AG20443 (cell line): ENCODE measurements around the gene NR3C1.

ENCODE experiments used
- DNase-seq: peaks from one replicate; pipeline ENCODE4 v3.0.0; 2012; ENCODE audit warnings: low spot score, mixed read lengths

NR3C1 gene

DNA sequence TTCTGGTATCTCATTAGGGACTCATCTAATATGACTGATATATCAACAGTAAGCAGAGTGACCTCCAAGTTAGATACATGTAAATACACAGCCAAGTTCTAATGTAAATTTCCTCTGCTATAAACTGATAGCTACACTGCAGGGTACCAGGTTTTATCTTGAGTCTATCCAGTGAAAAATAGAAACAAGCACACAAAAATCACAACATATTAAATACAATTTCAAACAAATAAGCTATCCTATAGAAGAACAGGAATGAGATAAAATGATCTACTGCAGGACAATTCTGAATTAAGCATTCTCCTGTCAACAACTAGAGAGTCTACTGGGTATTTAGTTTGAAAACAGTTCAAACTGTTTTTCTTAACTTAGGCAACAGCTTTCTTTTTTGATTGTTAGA, 42.7 kb downstream of the NR3C1 start:
- no peak for DNase-seq

DNA sequence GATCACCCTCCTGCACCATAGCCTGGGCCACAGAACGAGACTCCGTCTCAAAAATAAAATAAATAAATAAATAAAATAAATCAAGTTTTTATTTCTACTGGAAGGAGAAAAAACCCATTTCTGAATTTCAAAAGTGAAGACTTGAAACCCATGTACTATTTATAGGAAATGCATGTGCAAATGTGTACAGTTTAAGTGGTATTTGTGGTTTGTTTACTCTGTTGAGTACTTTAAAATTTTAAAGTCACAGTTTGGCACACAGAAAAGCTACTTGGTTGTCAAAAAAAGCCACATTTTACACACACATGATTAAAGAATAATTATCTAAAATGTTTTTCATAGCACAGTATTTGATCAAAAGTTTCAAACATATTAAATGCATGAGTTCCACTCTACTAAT, 43.6 kb downstream of the NR3C1 start:
- DNase-seq, result no peak

DNA sequence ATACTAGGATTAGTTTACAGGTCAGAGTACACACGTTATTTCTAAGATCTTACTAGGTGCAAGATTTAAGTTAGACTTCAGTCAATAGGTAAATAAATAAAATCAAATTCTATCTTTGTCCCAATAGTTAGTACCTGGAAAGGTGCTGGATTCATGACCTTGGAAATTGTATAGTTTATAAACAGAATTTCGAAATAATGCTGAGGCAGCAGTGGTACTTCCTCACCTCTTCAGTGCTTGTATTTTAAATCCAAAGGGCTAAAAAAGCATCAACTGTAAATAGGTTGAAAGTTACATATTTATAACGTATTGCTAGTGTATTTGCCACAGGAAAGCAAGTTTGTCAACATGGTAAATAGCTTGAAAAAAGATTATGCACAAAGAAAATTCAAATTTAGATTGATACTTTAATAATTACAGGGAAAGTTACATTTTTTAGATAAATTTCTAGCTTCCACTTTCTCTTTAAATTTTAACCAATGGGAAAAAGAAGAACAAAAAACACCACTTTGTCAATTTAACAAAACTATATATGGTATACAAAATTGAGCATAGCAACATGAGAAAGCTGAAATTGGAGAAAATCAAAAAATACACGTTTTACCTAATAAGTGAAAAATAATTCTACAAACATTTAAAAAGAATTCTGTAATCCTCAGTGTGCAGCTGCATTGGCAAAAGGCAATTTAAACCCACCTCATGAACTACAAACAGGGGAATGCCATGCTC, 46.5 kb downstream of the NR3C1 start:
- DNase-seq, result no peak

DNA sequence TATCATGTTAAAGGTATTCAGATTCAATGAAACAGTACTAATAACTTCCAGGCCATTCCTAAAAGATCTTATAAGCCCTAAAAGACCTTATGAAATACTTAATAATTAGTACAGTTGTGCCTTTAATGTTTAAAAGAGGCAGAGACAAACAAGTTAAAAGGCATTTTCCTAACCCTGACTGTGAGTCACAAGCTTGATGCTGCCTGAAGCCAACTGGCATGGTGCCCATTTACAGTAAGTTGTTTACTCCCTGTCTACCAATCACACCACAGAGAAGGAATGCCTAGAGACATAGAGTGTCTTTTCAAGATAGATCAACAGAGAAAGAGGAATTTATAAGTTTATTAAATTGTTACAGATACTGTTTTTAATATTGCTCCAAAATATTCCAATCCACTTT, 47.8 kb downstream of the NR3C1 start:
- DNase-seq, result peak; percentile 76

DNA sequence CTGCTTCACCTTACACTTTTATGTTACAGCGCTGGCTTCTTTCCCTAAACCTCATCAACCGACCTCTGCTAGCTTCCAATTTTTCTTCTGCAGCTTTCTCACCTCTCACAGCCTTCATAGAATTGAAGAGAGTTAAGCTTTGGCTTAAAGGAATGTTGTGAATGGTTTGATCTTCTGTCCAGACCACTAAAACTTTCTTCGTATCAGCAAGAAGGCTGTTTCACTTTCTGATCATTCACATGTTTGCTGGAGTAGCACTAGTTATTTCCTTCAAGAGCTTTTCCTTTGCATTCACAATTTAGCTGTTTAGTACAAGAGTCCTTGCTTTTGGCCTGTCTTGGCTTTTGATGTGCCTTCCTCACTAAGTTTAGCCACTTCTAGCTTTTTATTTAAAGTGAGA, 49.5 kb downstream of the NR3C1 start:
- no peak for DNase-seq

DNA sequence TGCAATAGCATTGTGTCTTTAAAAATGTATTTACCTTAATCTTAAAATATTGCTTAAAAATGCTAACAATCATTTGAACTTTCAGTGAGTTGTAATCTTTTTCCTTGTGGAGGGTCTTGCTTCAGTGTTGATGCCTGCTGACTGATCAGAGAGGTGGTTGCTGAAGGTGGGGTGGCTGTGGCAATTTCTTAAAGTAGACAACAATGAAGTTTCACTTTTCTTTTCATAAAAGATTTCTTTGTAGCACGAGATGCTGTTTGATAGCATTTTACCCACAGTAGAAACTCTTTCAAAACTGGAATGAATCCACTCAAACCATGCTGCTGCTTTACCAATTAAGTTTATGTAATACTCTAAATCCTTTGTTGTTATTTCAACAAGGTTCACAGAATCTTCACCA, 50.8 kb downstream of the NR3C1 start:
- no peak for DNase-seq

DNA sequence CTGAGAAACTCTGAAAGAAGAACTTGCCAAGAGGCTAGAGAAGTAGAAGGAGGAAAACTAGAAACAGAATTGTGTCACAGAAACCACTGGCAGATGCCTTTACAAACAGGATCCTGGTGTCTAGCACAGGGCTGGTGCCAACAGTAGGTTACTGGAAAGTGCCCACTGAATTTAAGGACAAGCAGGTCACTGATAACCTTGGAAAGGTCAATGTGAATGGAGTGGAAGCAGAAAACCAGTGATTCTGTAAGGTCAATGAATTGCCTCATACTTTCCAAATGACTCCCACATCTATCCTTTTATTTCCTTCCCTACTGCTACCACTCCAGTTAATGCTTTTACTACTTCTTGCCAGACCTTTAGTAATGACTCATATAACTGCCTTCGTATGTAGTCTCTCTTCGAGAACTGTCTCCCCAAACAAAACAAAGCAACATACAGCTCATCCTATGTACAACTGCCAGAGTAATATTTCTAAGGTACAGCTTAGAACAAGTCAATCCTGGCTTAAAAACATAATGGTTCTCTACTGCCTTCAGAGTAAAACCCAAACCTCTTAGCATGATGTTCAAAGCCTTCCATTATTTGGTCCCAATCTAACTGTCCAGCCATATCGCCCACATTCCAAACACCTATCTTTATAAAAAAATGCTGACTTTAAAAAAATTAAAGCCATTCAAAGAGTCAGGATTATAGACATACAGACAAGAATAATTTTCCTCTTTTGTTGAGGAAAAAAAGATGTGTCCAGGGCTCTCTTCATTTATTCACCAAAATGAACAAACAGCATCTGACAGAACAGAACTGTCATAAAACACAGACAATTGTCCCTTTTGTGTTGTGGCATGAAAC, 52.5 kb downstream of the NR3C1 start:
- peak; percentile 51 for DNase-seq

DNA sequence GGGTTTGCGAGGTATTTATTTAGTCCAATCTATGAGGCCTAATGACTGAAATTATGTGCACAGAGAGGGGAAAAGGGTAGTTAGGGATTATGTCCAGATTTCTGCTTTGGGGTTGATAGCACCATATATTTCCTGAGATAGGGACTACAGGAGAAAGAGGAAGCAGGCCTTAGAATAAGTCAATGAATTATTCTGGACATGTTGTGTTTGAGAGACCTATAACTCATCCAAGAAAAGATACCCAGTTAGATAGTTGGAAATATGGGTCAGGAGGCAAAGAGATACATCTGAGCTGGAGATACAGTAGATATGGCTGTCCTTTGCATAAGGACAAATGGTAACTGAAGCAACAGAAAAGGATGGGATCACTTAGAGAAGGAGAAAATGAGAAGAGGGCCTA, 53.1 kb downstream of the NR3C1 start:
- DNase-seq, result no peak

DNA sequence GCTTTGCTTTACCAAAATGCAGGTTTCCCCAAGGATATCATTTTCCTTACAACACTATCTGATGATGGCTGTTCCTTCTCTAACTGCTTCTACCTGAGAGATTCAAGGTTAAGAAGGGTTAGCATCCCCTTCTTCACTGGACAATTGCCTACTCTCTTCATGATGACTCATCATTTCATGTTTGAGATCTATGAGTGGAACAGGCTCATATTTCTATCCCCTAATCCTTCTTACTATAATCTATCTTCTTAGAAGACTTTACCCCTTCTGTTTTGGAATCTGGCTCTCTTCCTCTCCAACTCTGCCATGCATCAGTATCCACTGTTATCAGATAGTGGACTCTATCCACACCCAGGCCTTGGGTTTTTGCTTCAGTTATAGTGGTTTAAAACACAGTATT, 54.3 kb downstream of the NR3C1 start:
- no peak for DNase-seq

DNA sequence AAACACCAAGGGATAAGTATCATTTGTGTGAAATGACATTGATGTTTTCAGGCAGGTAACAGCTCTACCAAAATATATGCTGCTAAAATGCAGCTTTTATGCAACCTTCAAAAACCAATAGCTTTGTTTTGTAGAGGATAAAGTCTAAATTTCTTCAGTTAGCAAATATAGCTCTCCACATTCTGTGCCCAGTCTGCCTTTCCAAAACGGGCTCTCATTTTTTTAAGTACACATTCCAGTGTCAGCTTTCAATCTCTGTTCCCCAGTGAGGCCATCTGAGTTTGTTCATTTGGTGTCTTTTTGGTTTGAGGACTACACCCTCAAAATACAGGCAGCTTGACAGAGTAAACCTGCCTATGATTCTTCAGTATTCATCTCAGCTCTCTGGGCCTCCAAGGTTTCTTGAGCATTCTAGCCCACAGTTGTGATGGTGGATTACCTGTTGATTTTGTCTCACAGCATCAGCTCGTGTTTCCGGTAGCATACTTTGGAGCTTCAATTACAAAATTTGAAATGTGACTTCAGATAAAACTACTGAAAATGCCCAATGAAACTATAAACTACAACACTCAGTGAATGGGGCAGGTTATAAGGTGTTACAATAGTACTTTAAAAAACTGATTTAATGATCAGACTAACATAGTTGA, 55.7 kb downstream of the NR3C1 start:
- DNase-seq, result no peak

DNA sequence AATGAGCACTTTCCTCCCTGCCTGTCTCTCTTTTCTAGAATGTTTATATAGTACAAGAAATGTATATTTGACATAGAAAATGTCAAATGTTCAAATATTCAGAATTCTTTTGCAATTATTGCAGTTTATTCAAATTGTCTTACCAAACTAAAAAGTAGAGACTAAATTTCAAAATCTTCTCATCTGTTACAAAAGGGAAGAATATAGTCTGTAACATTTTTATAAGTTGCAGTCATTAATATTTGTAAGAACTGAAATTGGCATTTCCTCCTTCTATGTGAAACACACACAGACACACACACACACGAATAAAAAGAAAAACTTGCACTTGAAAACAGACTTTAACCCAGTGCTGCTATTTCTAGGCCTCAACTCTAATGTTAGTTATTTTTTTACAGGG, 56.4 kb downstream of the NR3C1 start:
- no peak for DNase-seq

DNA sequence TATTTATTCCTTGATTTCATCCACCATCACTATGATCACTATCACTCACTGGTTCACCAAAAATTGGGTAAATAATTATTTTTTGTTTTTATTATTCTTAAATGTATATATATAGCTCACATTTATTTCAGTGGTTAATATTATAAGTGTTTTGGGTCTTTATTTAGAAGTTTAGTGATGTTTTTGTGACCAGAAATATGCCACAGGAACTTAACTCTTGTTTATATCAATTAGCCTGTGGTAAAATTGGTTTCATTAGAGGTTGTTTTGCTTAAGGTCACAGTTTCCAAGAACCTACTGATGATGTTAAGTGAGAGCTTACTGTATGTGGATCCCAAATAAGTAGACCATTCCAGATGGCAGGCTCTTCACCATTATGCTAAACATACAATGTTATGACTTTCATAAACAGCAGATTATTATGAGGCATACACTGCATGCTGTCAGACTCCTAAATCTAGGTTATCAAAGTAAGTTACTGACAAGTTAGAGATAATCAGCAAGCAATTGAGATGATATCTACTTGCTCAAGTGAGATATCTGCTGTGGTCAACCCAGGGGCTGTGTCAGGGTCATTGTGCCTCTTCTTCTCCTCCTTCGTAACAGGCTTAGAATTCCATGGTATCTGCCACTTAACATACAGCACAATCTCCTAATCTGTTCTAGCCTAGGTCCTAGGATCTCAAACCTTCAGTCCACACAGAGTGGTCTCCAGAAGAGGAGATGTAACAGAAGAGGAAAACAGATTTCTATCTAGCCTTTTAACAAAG, 57.6 kb downstream of the NR3C1 start:
- no peak for DNase-seq

DNA sequence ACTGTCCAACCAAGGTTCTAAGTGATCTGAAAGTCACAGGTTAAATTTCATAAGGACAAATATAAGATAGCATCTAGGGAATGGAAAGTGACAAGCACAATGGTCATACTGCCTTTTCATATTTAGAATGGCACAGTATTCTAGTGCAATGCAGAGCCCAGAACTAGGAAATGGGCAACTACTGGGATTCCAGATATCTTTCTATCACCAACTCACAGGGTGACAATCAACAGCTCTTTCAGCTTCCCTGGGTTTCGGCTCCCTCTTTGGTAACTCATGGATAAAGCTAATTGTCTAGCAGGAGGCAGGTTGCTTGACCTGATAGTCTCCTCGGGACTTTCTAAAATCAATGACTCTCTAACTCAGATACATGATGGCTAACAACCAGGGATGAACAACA, 60.4 kb downstream of the NR3C1 start:
- no peak for DNase-seq

DNA sequence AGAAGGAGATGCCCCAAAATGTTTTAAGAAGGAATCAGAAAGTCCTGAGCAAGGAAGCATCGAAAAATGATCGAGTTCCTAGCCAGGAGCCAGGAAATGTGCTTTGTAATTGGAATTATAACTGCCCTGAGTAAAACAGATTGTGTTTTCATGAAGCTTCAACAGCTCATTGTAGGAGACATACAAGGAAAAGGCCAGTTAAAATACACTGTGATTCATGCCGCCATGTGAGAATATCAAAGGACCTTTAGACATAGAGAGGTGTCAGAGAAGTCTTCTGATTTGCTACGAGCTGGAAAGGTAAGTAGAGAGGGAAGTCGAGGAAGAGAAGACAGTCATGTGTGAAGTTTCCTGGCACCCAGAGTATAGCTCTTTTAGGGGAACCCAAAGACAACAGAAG, 60.9 kb downstream of the NR3C1 start:
- no peak for DNase-seq

DNA sequence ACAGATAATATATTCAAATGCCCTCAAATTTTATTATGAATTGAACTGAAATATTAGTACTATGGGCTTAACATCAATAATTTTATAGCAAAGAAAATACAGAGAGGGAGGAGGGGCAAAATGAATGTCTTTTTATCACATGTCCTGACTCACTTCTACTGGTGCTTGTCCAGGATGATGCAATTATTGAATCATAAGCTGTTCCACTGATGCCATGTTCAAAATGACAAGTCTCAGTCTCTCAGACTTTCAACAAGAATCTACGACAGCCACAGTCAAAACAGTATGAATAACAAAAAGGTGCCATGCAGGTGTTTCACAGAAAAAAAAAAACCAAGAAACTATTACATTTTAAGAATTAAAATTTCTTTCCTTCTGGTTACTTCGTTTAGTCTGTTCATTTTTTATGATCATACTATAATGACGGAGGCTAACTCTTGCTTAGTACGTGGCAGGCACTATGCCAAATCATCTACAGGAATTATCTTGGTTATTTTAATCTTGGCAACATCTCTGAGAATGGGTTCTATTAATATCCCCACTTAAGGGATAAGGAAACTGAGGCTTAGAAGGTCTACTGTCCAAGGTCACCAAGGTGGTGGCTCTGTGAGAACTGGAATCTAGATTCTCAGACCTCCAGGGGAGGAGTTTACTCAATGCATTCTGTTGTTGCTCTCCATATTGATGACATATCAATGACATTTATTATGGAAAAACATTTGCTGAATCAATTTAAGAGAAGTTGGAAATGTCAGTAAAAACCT, 61.5 kb downstream of the NR3C1 start:
- peak; percentile 28 for DNase-seq

DNA sequence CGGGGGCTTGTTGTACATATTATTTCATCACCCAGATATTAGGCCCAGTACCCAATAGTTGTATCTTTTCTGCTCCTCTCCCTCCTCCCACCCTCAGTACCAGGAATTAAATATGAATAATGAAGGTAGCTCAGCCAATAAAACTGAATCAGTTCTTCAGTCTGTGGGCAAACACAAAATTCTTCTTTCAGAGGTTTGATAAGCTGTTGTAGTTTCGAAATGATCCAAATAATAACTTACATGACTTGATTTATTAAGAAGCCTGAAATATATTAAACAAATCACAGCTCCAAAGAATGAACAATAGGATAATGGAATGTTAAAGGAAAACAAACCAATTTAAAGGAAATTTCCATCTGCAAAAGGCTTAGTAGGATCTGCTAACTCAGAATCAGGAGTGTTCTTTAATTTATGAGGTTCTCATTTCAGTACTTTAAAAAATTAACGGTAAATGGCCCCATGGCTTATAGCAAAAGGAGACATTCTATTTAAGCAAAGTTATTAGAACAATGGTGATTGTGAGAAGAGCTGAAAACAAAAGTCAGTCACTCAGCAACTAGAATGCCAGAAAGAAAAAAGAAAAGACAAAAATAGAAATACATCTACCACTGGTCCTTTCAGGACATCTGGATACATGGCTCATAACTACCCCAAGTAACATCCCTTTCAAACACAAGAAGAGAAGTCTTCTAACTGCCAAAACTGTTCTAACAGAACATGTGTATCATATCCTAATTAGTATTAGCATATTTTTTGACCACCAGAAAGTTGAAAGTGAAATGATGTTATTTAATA, 62.4 kb downstream of the NR3C1 start:
- no peak for DNase-seq

DNA sequence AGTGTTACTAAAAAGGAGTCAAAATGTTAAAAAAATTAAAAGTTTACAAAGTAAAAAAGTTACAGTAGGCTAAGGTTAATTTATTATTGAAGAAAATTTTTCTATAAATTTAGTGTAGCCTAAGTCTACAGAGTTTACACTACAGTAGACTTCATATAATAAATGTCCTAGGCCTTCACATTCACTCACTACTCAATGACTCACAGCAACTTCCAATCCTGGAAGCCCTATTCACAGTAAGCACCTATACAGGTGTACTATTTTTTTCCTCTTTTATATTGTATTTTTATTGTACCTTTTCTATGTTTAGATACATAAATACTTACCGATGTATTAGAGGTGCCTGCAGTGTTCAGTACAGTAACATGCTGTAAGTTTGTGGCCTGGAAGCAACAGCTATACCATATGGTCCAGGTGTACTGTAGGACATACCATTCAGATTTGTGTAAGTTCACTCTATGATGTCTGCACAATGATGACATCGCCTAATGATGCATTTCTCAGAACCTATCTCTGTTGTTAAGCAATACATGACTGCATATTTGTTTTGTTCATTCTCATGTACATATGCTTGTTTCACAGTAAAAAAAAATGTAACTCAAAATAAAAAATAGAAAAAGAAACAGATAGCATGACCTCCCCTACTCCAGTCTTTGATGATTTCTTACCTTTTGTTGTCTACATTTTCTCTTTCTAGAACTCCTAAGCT, 64.7 kb downstream of the NR3C1 start:
- no peak for DNase-seq

DNA sequence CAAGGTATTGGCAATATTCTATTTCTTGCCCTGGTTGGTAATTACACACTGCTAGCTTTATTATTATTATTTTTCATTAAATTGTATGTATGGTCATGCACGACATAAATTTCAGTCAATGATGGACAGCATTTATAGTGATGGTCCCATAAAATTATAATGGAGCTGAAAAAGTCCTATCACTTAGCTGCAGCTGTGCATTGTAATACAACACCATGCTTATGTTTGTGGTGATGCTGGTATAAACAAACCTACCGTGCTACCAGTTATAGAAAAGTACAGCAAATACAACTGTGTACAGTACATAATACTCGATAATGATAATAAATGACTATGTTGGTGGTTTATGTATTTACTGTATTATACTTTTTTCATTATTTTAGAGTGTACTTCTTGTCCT, 65.5 kb downstream of the NR3C1 start:
- no peak for DNase-seq

DNA sequence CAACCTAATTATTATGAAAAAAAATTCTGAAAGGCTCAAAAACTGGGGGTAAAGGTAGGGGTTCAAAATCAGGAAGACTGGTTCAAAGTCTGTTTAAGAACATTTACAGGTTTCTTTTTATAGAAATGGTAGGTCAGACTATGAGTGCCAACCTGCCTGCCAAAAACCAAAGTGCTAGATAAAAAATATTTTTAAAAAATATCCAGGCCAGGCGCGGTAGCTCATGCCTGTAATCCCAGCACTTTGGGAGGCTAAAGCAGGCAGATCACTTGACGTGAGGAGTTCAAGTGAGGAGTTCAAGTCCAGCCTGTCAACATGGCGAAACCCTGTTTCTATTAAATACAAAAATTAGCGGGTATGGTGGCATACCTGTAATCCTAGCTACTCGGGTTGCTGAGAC, 67.0 kb downstream of the NR3C1 start:
- DNase-seq, result no peak

DNA sequence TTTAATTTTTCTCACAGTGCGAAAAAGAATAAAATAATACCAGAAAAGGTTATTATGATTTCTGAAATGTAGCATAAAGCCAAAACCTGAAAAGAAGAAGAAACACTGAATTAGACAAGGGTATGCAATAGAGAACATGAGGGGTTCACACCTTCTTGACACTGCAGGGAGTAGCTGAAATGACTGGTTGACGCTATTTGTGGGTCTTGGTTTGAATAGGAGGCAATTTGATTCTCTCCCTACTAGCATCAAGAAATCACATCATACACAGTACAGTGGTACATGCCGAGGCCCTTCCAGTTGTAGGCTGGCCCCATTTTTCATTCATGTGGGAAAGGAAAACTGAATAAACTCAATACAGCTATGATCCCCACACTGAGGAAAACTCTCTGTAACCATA, 68.6 kb downstream of the NR3C1 start:
- no peak for DNase-seq
